ENCODE results near the gene HHLA2.

The HHLA2 gene

DNA sequence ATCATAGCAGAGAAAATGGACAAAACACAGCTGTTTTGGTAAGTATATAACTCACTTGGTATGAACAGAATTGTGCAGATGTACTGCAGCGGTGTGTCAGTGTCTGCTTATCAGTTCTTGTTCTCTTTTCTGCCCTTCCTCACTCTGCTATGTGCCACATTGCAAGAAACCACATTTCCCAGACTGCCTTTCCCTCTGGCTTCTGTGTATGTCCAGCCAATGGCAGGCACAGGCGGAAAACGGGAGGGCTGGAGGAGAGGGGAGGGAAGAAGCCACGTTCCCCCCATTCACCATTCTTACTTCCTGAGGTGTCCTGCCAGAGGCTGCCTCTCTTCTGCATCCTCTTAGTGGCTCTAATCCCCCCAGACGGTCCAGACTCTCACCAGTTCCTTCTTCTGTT, 15.4 kb downstream of the HHLA2 start:
- peak in 1 of 2 donors; percentile 7 for DNase-seq (ENCODE audit: low read depth in 2 of 2)

DNA sequence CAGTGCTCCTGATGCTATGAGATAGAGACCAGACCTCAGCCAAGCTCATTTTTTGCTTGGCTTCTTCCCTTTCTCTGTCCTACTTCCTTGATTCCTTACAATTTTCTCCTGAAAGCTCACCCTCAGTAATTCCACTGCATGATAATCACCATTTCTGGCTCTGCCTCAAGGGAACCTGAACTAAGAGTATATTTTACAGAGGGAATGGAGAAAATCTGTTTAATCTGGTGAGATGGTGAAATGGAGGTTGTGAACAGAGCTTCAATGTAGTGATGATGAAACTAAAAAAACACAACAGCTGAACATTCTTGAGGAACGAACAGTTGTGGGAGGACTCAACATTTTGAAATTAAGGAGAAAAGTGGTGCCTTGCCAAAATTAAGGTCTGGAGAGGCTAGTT, 16.3 kb downstream of the HHLA2 start:
- peak; percentile 31 to 33 for DNase-seq (ENCODE audit: low read depth in 2 of 2)
- TF ChIP-seq, protein P1, sequence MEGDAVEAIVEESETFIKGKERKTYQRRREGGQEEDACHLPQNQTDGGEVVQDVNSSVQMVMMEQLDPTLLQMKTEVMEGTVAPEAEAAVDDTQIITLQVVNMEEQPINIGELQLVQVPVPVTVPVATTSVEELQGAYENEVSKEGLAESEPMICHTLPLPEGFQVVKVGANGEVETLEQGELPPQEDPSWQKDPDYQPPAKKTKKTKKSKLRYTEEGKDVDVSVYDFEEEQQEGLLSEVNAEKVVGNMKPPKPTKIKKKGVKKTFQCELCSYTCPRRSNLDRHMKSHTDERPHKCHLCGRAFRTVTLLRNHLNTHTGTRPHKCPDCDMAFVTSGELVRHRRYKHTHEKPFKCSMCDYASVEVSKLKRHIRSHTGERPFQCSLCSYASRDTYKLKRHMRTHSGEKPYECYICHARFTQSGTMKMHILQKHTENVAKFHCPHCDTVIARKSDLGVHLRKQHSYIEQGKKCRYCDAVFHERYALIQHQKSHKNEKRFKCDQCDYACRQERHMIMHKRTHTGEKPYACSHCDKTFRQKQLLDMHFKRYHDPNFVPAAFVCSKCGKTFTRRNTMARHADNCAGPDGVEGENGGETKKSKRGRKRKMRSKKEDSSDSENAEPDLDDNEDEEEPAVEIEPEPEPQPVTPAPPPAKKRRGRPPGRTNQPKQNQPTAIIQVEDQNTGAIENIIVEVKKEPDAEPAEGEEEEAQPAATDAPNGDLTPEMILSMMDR (IDR thresholded peaks at IDR 0.05; ENCODE audit: low read depth, low read length) = no peak
- no peak overlapping the region for H3K4me3 ChIP-seq (replicated peaks in 1 of 2; ENCODE audit: low read depth in 2 of 2, low read length in 2 of 2)

More for the DNA sequence above, 15.4 kb downstream of the HHLA2 start:
- TF ChIP-seq, protein P1 (IDR thresholded peaks at IDR 0.05; ENCODE audit: low read depth, low read length) = no peak
- no peak overlapping the region for H3K4me3 ChIP-seq (replicated peaks in 1 of 2; ENCODE audit: low read depth in 2 of 2, low read length in 2 of 2)

DNA sequence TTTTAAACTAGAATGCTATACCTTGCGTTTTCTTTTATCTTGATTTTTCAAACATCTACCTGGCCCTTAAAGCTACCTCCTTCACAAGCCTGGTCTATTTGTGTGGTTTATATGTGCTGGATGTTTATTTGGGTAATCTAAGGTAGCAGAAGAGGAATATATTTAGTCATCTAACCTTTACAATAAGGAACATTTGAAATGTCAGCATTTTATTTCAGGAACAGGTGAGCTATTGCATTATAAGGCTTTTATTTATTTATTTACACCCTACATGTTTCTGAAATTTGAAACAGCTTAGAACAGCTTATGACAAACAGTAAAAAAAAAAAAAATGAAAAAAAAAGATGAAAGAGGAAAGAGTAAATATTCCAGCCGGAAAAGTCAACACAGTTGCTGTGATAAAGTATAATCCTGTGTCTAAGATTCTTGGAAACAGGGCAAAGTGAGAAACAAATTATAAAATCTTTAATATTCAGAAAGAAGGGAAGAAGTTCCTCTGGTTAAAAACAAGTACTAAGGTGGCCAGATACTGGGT, 19.5 kb downstream of the HHLA2 start:
- TF ChIP-seq, protein P1 (IDR thresholded peaks at IDR 0.05; ENCODE audit: low read depth, low read length) = no peak
- H3K4me3 ChIP-seq (replicated peaks in 1 of 2; ENCODE audit: low read depth in 2 of 2, low read length in 2 of 2) = no peak overlapping the region
- no peak for DNase-seq (ENCODE audit: low read depth in 2 of 2)

DNA sequence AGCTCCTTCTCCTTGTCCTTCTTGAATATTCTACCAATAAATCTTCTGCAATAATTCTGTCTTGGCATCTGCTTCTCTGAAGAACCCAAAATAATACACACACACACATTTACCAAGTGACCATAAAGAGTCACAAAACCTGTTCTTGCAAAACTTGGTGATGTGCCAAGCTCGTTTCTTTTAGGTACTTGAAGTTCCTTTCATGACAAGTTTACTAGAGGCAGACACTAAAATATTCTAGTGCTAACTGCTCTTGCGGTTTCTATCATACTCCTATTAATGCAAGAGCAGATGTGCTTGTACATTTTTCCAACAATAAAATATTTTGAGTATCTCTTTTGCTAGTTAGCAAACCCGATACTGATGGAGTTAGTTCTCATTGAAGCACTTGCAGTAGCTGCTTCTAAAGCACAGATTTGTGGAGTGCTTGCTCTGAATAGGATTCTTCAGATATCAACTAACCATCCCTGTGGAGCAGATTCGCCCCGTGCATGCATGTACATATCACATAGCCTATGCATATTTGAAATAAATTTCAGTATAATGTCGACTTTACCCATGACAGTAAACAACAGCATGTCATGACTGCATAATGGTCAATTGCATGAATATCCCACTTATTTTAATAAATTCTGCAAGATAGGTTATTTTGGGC, 23.2 kb downstream of the HHLA2 start:
- TF ChIP-seq, protein P1 (IDR thresholded peaks at IDR 0.05; ENCODE audit: low read depth, low read length) = no peak
- peak in 1 of 2 donors; percentile 16 for DNase-seq (ENCODE audit: low read depth in 2 of 2)
- H3K4me3 ChIP-seq (replicated peaks in 1 of 2; ENCODE audit: low read depth in 2 of 2, low read length in 2 of 2) = no peak overlapping the region

DNA sequence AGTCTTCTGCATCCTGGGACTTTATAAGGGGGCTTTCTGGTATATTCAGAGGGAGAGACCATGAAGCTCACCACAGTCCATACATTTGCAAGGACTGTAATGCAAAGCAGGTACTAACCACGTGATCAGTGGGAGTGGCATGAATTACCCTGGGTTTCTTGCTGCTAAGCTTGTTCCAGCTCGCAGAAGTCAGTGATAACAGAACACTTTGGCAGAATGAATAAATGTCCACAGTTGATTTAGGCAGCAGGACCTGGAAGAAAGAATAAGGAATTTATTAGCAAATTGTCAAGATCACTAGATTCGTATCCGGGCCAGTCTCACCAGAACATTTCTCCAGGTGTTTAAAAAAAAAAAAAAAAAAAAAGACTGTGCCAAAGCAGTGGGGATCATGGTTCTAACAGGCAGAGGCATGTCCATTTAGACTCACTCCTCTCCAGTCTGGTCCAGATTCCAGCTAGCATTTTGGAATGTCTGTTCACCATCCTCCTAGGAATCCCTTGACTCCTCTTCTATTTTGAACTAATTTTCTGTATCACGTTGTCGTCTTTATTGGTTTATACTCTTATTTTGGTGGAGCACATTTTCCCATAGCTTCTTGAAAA, 24.5 kb downstream of the HHLA2 start:
- TF ChIP-seq, protein P1 (IDR thresholded peaks at IDR 0.05; ENCODE audit: low read depth, low read length) = no peak
- DNase-seq (ENCODE audit: low read depth in 2 of 2) = no peak
- H3K4me3 ChIP-seq (replicated peaks in 1 of 2; ENCODE audit: low read depth in 2 of 2, low read length in 2 of 2) = no peak overlapping the region

DNA sequence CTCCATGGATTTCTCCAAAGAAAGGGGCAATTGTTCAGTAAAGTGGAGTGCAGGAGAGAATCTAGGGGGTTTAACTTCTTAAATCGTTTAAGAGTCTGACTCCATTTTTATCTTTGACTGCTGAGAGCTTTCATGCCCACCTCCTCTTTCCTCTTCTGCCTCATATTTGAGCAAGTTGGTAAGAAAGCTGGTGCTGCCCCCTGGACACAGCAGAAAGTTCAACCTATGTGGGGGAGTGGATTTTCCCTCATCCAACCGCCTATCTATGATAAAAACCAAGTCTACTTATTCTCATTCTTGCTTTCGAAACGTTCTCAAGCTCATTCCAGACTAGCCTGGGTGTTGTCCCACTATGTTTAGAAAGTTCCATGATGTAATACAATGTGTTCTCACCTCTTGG, 26.0 kb downstream of the HHLA2 start:
- TF ChIP-seq, protein P1 (IDR thresholded peaks at IDR 0.05; ENCODE audit: low read depth, low read length) = no peak
- no peak overlapping the region for H3K4me3 ChIP-seq (replicated peaks in 1 of 2; ENCODE audit: low read depth in 2 of 2, low read length in 2 of 2)
- peak; percentile 8 to 36 for DNase-seq (ENCODE audit: low read depth in 2 of 2)
